GM10847 (cell line): ENCODE results near the gene TTLL11.

Source experiments
- POLR2A ChIP-seq: IDR thresholded peaks from 2 replicates; pipeline ENCODE4 v1.6.1; 2011; ENCODE audit not compliant: insufficient read length; ENCODE audit errors: extremely low read depth

TTLL11 gene

DNA sequence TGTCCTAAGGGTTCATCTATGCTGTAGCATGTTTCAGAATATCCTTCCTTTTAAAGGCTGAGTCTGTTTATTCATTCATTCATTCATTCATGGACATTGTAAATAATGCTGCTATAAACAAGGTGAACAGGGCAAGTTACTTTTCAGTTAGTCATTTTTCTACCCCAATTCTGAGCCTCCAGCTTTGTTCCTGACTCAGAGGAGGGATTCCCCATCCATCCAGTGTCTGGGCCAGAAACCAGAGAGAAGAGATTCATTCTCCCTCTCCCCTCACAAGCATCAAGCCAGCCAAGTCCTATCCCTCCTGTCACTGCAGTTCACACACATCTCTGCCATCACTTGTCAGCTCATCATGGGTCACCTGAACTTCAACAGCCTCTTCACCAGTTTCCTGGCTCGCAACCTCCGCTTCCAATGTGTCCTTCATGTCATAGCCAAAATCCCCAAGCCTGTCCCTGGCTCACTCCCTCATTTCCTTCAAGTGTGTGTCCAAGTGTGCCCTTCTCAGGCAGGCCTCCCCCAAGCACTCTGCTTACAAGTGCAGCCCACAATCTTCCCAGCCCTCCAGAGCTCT lies 203.0 kb downstream of the TTLL11 start:
- no peak for TF ChIP-seq POLR2A

DNA sequence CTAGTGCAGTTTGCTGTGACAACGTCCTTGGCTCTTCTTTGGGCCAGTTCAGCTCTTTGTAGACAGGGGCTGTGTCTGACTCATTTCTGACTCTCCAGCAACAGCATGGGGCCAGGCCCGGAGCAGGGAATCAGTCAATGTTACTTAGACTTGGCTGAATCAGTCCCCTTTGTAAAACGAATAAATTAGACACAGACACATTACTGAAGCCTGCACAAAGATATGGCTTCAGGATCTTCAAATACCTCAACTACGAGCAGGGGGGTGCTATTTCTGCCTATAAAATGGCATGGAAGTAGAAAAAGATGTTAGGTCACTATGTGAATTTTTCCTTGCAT lies 204.7 kb downstream of the TTLL11 start:
- TF ChIP-seq POLR2A: no peak

DNA sequence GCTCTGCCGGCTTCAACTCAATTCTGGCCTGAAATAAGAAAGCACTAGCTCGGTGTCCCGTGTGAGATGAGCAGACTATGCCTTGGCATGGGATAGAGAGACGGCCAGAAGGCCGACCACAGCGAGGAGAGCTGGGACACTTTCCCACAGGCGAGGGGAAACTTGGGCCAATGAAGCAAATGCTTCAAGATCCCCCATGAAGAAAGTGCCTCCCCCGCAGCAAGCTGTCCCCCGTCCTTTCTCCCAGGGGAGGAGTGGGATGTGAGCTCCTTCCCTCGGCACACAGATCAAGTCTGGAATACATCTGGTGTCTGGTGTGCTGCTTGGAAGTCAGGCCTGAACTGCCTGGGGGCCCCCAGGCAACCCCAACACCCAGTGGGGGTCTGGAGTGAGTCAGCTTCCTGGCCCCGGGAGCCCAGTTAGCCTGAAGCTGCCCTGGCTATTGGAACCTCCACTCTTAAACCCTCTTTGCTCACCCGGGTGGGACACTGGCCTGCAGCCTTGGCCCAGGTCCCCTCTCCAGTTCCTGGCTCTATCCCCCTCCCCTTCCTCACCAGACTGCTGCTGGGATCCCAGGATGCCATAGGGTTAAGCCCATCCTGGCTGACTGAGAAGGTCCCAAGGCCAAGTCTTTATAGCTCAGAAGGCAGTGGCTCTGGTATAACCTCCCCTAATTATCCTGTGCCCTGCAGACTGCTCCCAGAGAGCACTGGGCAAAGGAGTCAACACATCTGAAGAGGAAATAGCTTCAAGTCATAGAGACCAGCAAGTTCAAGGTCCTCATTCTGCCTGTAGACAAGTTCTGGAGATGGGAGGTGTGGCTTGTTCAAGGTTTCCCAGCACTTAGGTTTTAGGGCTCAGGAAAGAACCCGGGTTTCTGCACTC lies 205.3 kb downstream of the TTLL11 start:
- no peak for TF ChIP-seq POLR2A

GRCh38 chr9:121886759-121887485 lies 206.2 kb downstream of the TTLL11 start:
- TF ChIP-seq POLR2A: no peak

- TF ChIP-seq POLR2A: no peak
These were observed 207.7 kb downstream of the TTLL11 start for GRCh38 chr9:121885345-121885901.

- TF ChIP-seq POLR2A: no peak
These were observed 209.0 kb downstream of the TTLL11 start for GRCh38 chr9:121884057-121884541.

- no peak for TF ChIP-seq POLR2A
These were observed 209.6 kb downstream of the TTLL11 start for GRCh38 chr9:121883281-121884056.

GRCh38 chr9:121881920-121882500 lies 211.1 kb downstream of the TTLL11 start:
- no peak for TF ChIP-seq POLR2A

DNA sequence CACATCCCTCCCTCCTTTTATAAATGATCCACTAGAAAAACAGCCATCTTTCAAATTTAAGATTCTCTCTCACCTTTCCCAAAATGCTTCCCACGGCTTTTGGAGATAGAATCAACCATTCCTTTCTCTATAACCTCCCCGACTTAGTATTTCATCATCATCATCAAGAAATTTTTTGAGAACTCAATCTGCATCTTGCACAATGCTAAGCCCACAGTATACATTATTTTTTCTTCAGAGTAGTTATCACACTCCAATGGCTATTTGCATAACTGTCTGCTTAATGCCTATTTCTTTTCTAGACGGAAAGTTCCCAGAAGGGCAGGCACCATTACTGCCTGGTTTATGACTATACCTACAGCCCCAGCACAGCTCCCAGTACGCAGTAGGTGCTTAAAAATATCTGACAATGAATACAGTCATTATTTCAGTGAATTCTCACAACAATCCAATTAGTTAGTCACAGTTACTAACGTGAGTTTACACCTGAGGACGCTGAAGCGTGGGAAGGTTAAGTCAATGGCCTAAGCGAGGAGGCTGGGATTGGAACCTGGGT lies 212.7 kb downstream of the TTLL11 start:
- no peak for TF ChIP-seq POLR2A

DNA sequence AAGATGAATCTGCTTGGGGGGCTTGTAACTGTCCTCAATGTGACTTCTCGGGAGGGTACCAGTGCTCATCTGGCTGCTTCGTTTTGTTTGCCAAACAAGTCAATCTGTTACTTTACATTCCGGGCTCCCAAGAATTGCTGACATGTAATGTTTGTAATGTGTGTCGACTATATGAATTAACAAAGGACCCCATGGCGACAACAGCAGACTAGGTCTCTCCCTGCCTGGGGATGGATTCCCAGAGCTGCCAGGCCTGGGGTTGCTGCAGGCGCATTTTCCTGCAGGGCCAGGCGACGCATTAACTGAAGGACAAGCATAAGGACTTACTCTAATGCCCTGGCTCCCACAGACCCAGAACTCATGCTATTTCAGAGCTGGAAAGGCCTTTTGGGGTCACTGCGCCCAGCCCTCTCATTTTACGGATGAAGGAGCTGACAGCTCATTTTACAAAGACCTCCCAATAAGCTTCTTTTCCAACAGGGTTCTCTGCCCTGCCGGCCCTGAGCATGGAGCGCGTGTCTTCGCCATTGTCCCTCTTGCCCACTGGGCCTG lies 214.8 kb downstream of the TTLL11 start:
- TF ChIP-seq POLR2A: no peak

- no peak for TF ChIP-seq POLR2A
These were observed 216.3 kb downstream of the TTLL11 start for GRCh38 chr9:121876658-121877271.

- TF ChIP-seq POLR2A: no peak
These were observed 216.9 kb downstream of the TTLL11 start for GRCh38 chr9:121876255-121876654.

DNA sequence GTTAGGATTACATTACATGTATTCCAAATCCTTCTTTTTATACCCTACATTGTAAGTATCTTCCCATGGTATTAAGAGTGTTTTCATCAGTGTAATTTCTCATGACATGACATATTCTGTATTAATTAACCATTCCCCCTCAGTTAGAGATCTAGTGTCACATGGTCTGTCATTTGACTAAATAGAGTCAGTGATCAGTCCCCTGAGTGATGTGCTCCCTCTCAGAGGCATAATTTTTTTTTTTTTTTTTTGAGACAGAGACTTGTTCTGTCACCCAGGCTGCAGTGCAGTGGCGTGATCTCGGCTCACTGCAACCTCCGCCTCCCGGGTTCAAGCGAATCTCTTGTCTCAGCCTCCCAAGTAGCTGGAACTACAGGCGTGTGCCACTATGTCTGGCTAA lies 218.6 kb downstream of the TTLL11 start:
- TF ChIP-seq POLR2A: no peak

GRCh38 chr9:121871431-121872025 lies 221.6 kb downstream of the TTLL11 start:
- no peak for TF ChIP-seq POLR2A

DNA sequence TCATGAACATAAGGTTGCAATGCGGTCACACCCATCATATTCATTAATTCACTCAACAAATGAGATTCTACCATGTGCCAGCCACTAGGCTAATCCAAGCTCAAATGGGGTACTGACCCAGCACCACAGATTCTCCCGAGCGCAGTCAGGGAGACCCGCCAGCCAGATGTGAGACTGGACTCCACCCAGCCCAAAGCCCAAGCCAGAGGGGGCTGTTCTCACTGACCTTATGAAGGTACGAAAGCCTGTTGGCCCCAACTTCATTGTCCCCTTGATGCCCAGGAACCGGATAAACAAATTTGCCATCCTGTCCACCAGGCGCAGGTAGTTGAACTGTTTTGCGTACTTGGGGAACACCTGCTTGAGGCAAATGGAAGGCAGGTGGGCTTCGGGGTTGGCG lies 222.8 kb downstream of the TTLL11 start:
- no peak for TF ChIP-seq POLR2A
